ENCODE results near the gene FAM169A. TPM values are rescaled to one million over a fixed set of nuclear protein-coding genes. Genes with fewer than 3 reads are reported as not detected.

FAM169A gene
- total RNA-seq, 2 donors from 2014 or later = 1.1 to 2.2 TPM

GRCh38 chr5:74850789-74851425, 15.3 kb downstream of the FAM169A start:
- Histone ChIP-seq H3K27me3 (replicated peaks; ENCODE audit: insufficient read depth) (no peaks in the 10 kb centered on the region), H3K9me3 (no peaks in the 10 kb centered on the region), H3K4me1 (ENCODE audit: control insufficient read depth in 1 of 2, low read depth in 2 of 2) (peaks cover 0 to 6% of the 10 kb centered on the region in 2 donors), H3K27ac (no peak overlapping the region), H3K4me3 (no peak overlapping the region), H3K36me3 (no peaks in the 10 kb centered on the region)
- no peak for ATAC-seq (ENCODE audit: insufficient number of reproducible peaks, low FRiP score, low read depth)
- DNase-seq (ENCODE audit: low spot score) = no peak
- TF ChIP-seq CTCF (IDR thresholded peaks at IDR 0.05) = no peak

GRCh38 chr5:74850030-74850429, 16.2 kb downstream of the FAM169A start:
- no peaks in the 10 kb centered on the region for H3K9me3 ChIP-seq
- DNase-seq (ENCODE audit: low spot score) = no peak
- H3K36me3 ChIP-seq = no peaks in the 10 kb centered on the region
- peaks cover 0 to 6% of the 10 kb centered on the region in 2 donors for H3K4me1 ChIP-seq (ENCODE audit: control insufficient read depth in 1 of 2, low read depth in 2 of 2)
- no peaks in the 10 kb centered on the region for H3K27me3 ChIP-seq (replicated peaks; ENCODE audit: insufficient read depth)
- TF ChIP-seq CTCF (IDR thresholded peaks at IDR 0.05) = no peak
- H3K27ac ChIP-seq = no peak overlapping the region
- no peak overlapping the region for H3K4me3 ChIP-seq
- ATAC-seq (ENCODE audit: insufficient number of reproducible peaks, low FRiP score, low read depth) = no peak

GRCh38 chr5:74848553-74849025, 17.6 kb downstream of the FAM169A start:
- TF ChIP-seq CTCF (IDR thresholded peaks at IDR 0.05) = no peak
- Histone ChIP-seq H3K36me3 (no peaks in the 10 kb centered on the region), H3K4me3 (no peak overlapping the region), H3K27me3 (replicated peaks; ENCODE audit: insufficient read depth) (no peaks in the 10 kb centered on the region), H3K27ac (no peak overlapping the region), H3K9me3 (no peaks in the 10 kb centered on the region), H3K4me1 (ENCODE audit: control insufficient read depth in 1 of 2, low read depth in 2 of 2) (peaks cover 0 to 6% of the 10 kb centered on the region in 2 donors)
- DNase-seq (ENCODE audit: low spot score) (no peak), ATAC-seq (ENCODE audit: insufficient number of reproducible peaks, low FRiP score, low read depth) (no peak)

GRCh38 chr5:74839229-74839628, 27.0 kb downstream of the FAM169A start:
- Histone ChIP-seq H3K27ac (no peak overlapping the region), H3K4me1 (ENCODE audit: control insufficient read depth in 1 of 2, low read depth in 2 of 2) (no peaks in the 10 kb centered on the region), H3K9me3 (no peaks in the 10 kb centered on the region), H3K27me3 (replicated peaks; ENCODE audit: insufficient read depth) (no peaks in the 10 kb centered on the region), H3K36me3 (no peaks in the 10 kb centered on the region), H3K4me3 (no peak overlapping the region)
- DNase-seq (ENCODE audit: low spot score) (no peak), ATAC-seq (ENCODE audit: insufficient number of reproducible peaks, low FRiP score, low read depth) (no peak)
- no peak for TF ChIP-seq CTCF (IDR thresholded peaks at IDR 0.05)

GRCh38 chr5:74838262-74838661, 27.9 kb downstream of the FAM169A start:
- H3K4me1 ChIP-seq (ENCODE audit: control insufficient read depth in 1 of 2, low read depth in 2 of 2) = no peaks in the 10 kb centered on the region
- H3K27me3 ChIP-seq (replicated peaks; ENCODE audit: insufficient read depth) = no peaks in the 10 kb centered on the region
- no peak for TF ChIP-seq CTCF (IDR thresholded peaks at IDR 0.05)
- no peaks in the 10 kb centered on the region for H3K9me3 ChIP-seq
- no peak overlapping the region for H3K27ac ChIP-seq
- DNase-seq (ENCODE audit: low spot score) (no peak), ATAC-seq (ENCODE audit: insufficient number of reproducible peaks, low FRiP score, low read depth) (no peak)
- no peaks in the 10 kb centered on the region for H3K36me3 ChIP-seq
- H3K4me3 ChIP-seq = no peak overlapping the region
